H1 (cell line): Measurements from ENCODE around the gene CYB561. TPM values are rescaled to one million over a fixed set of nuclear protein-coding genes. Genes with fewer than 3 reads are reported as not detected.

Experiments used
- CTCF ChIA-PET: fragments of 300-600 bp; sonication (Branson Sonifier 250); formaldehyde crosslinking; loops from one replicate; lab custom pipeline; 2021; ENCODE audit not compliant: partially characterized antibody; lab: Charles Lee
- POLR2A ChIA-PET: fragments of 300-600 bp; sonication (Branson Sonifier 250); formaldehyde crosslinking; loops from one replicate; lab custom pipeline; 2021; ENCODE audit warnings: inconsistent platforms; ENCODE audit not compliant: partially characterized antibody; lab: Charles Lee
- DNase-seq, 2 experiments: peaks; one replicate each; pipeline versions ENCODE4 v3.0.0 to v3.0.0-alpha.2; 2010 to 2022; ENCODE audit warnings: low spot score in 2 of 2, low read depth in 1 of 2, mixed read lengths in 1 of 2
- FAIRE-seq: peaks from 2 replicates; lab custom pipeline; 2011; peaks lifted over from hg19 to GRCh38; lab: Jason Lieb, UNC
- H2AFZ ChIP-seq: 2 replicates; pipeline ENCODE4 v1.8.1; 2012; ENCODE audit warnings: low read length, inconsistent platforms
- H2AK5ac ChIP-seq: 2 replicates; pipeline ENCODE4 v1.6.1; 2013; ENCODE audit warnings: low read depth, low read length
- H2BK120ac ChIP-seq: replicated peaks from 2 replicates; pipeline ENCODE3; 2013; ENCODE audit warnings: low read depth, low read length, inconsistent platforms
- H2BK12ac ChIP-seq: 2 replicates; pipeline ENCODE4 v1.6.1; 2013; ENCODE audit warnings: low read depth, low read length
- H2BK15ac ChIP-seq: 2 replicates; pipeline ENCODE4 v1.6.1; 2013; ENCODE audit warnings: low read length
- H2BK20ac ChIP-seq: 2 replicates; pipeline ENCODE4 v1.6.1; 2013; ENCODE audit warnings: low read length
- H2BK5ac ChIP-seq: 2 replicates; pipeline ENCODE4 v1.6.1; 2013; ENCODE audit warnings: low read depth, low read length
- H3K14ac ChIP-seq: 2 replicates; pipeline ENCODE4 v1.6.1; 2013; ENCODE audit warnings: inconsistent platforms; ENCODE audit not compliant: insufficient read length
- H3K18ac ChIP-seq: 2 replicates; pipeline ENCODE4 v1.6.1; 2013; ENCODE audit warnings: low read length; ENCODE audit errors: extremely low read depth
- H3K23ac ChIP-seq: 2 replicates; pipeline ENCODE4 v1.6.1; 2013; ENCODE audit warnings: inconsistent platforms; ENCODE audit not compliant: insufficient read length
- H3K23me2 ChIP-seq: 2 replicates; pipeline ENCODE4 v1.6.1; 2013; ENCODE audit warnings: low read depth, low read length
- H3K27ac ChIP-seq: 2 replicates; pipeline ENCODE4 v1.6.1; 2011; ENCODE audit warnings: low read depth, low read length, inconsistent platforms
- H3K27me3 ChIP-seq, 4 experiments: replicated peaks in 1 of 4; 1 replicate in 1 of 4; 2 replicates in 3 of 4; pipeline versions ENCODE4 v1.6.1 to v1.8.1; 2011 to 2013; ENCODE audit warnings: low read length in 3 of 4, mild to moderate bottlenecking in 3 of 4, inconsistent platforms in 2 of 4, mixed read lengths in 2 of 4, moderate library complexity in 1 of 4; ENCODE audit not compliant: control insufficient read depth in 3 of 4, insufficient read depth in 3 of 4; ENCODE audit errors: extremely low read depth in 1 of 4
- H3K36me3 ChIP-seq, 4 experiments: 2 replicates each; pipeline versions ENCODE4 v1.6.1 to v1.8.1; 2011 to 2013; ENCODE audit warnings: mild to moderate bottlenecking in 4 of 4, low read length in 3 of 4, moderate library complexity in 2 of 4, control low read depth in 1 of 4, inconsistent platforms in 1 of 4; ENCODE audit not compliant: insufficient read depth in 4 of 4, control insufficient read depth in 2 of 4
- H3K4ac ChIP-seq: replicated peaks from 2 replicates; pipeline ENCODE3; 2013; ENCODE audit warnings: low read length, low read depth, mixed read lengths, inconsistent platforms; ENCODE audit not compliant: insufficient read length
- H3K4me1 ChIP-seq, 4 experiments: replicated peaks in 1 of 4; 1 replicate in 1 of 4; 2 replicates in 3 of 4; pipeline versions ENCODE4 v1.6.1 to v1.8.1; 2011 to 2013; ENCODE audit warnings: low read length in 3 of 4, inconsistent platforms in 2 of 4, mixed read lengths in 1 of 4; ENCODE audit not compliant: insufficient read depth in 4 of 4, control insufficient read depth in 3 of 4
- H3K4me2 ChIP-seq, 2 experiments: 2 replicates each; pipeline versions ENCODE4 v1.6.1 to v1.8.1; 2011 to 2013; ENCODE audit warnings: low read depth in 2 of 2, low read length in 2 of 2, control low read depth in 1 of 2, inconsistent platforms in 1 of 2, mild to moderate bottlenecking in 1 of 2; ENCODE audit not compliant: insufficient read depth in 1 of 2
- H3K4me3 ChIP-seq, 4 experiments: fragments of 200-600, 300-600 bp in 1 of 4; sonication (generic), shearing (Covaris generic), sonication (Bioruptor Twin) in 1 of 4; 2 replicates each; pipeline versions ENCODE4 v1.5.1 to v1.8.1; 2011 to 2016; ENCODE audit warnings: low read length in 4 of 4, low read depth in 3 of 4, control low read depth in 2 of 4, inconsistent platforms in 2 of 4, mild to moderate bottlenecking in 2 of 4, mixed read lengths in 1 of 4, moderate library complexity in 1 of 4; ENCODE audit not compliant: insufficient read depth in 2 of 4; ENCODE audit errors: extremely low read depth in 1 of 4
- H3K56ac ChIP-seq: replicated peaks from 2 replicates; pipeline ENCODE3; 2013; ENCODE audit warnings: low read depth, mild to moderate bottlenecking, mixed read lengths, low read length, inconsistent platforms; ENCODE audit not compliant: insufficient read length
- H3K79me1 ChIP-seq: 2 replicates; pipeline ENCODE4 v1.6.1; 2013; ENCODE audit warnings: low read depth, low read length, control low read depth
- H3K79me2 ChIP-seq, 2 experiments: 2 replicates each; pipeline versions ENCODE4 v1.6.1 to v1.8.1; 2012 to 2013; ENCODE audit warnings: low read length in 2 of 2, mild to moderate bottlenecking in 2 of 2, inconsistent platforms in 1 of 2; ENCODE audit not compliant: insufficient read depth in 2 of 2, control insufficient read depth in 1 of 2
- H3K9ac ChIP-seq, 4 experiments: replicated peaks in 1 of 4; 1 replicate in 1 of 4; 2 replicates in 3 of 4; pipeline versions ENCODE4 v1.6.1 to v1.8.1; 2011 to 2013; ENCODE audit warnings: low read depth in 3 of 4, low read length in 3 of 4, control low read depth in 2 of 4, mild to moderate bottlenecking in 2 of 4, moderate library complexity in 2 of 4, inconsistent platforms in 1 of 4; ENCODE audit errors: extremely low read depth in 1 of 4
- H3K9me3 ChIP-seq, 2 experiments: 2 replicates each; pipeline versions ENCODE4 v1.6.1 to v1.8.1; 2012 to 2013; ENCODE audit warnings: mild to moderate bottlenecking in 2 of 2, moderate library complexity in 2 of 2, control low read depth in 1 of 2, inconsistent platforms in 1 of 2, low read depth in 1 of 2, low read length in 1 of 2, mixed read lengths in 1 of 2; ENCODE audit not compliant: insufficient read depth in 2 of 2
- H4K20me1 ChIP-seq, 2 experiments: replicated peaks in 1 of 2; 2 replicates each; pipeline versions ENCODE3 to v1.8.1; 2011 to 2013; ENCODE audit warnings: inconsistent platforms in 2 of 2, low read length in 2 of 2, mild to moderate bottlenecking in 1 of 2; ENCODE audit not compliant: insufficient read depth in 2 of 2, control insufficient read depth in 1 of 2
- H4K5ac ChIP-seq: 2 replicates; pipeline ENCODE4 v1.6.1; 2013; ENCODE audit warnings: low read length, low read depth, mixed read lengths, inconsistent platforms; ENCODE audit not compliant: insufficient read length
- H4K8ac ChIP-seq: 2 replicates; pipeline ENCODE4 v1.8.0; 2013; ENCODE audit warnings: mild to moderate bottlenecking, moderate library complexity, low read length, inconsistent platforms; ENCODE audit not compliant: insufficient read depth; ENCODE audit errors: extremely low read depth
- H4K91ac ChIP-seq: replicated peaks from 2 replicates; pipeline ENCODE3; 2013; ENCODE audit warnings: low read length, mixed read lengths, inconsistent platforms; ENCODE audit not compliant: insufficient read length
- KDM4A ChIP-seq: IDR thresholded peaks from one replicate; pipeline ENCODE4 v1.7.1; 2012; ENCODE audit warnings: low read depth, mild to moderate bottlenecking, moderate library complexity, low read length, inconsistent platforms; ENCODE audit not compliant: severe bottlenecking
- PHF8 ChIP-seq: fragments of 200-600 bp; sonication (generic); conservative IDR thresholded peaks from 2 replicates; pipeline ENCODE4 v1.7.1; 2012; ENCODE audit warnings: low read depth, mild to moderate bottlenecking, inconsistent platforms, low read length, moderate library complexity
- WGBS, 2 experiments: shearing (Covaris generic) in 1 of 2; methylation state at CpG; one replicate each; pipeline versions ENCODE4 v1.1.6 to v1.1.7; 2013 to 2015; ENCODE audit warnings: low lambda C conversion rate in 2 of 2, mixed read lengths in 2 of 2, inconsistent platforms in 1 of 2, low coverage in 1 of 2, missing lambda C conversion rate in 1 of 2; ENCODE audit not compliant: insufficient replicate concordance in 2 of 2, insufficient coverage in 1 of 2, insufficient read length in 1 of 2; ENCODE audit errors: extremely low coverage in 1 of 2, missing lambda C conversion rate in 1 of 2; 5-methylcytosine and 5-hydroxymethylcytosine counted together
- polyA plus RNA-seq, 7 experiments: library from polyadenylated mRNA; depleted of rRNA in 3 of 7; stranded (reverse) in 5 of 7; unstranded in 2 of 7; fragments of >200 nt in 5 of 7; fragments of 200-250 nt in 2 of 7; gene quantifications; 1 replicate in 5 of 7; 2 replicates in 1 of 7; 4 replicates in 1 of 7; pipeline versions ENCODE4 v1.2.1 to v1.2.3, GENCODE V29; 2011 to 2013; ENCODE audit warnings: missing spikeins in 2 of 7, mixed read lengths in 2 of 7
- total RNA-seq: library from RNA; stranded (reverse); fragmentation: NEBNext Ultra II Directional; extraction: Animal tissue kit (Norgen Biotek cat#: 25700); gene quantifications from 2 replicates; pipeline ENCODE4 v1.2.1, GENCODE V29; 2021
- TF ChIP-seq, protein P1 (sequence below): IDR thresholded peaks from 2 replicates; pipeline ENCODE4 v1.6.1; 2011; ENCODE audit warnings: low read length, improper control_type of control experiment

Gene CYB561
- total and polyA plus RNA-seq, 2 of the 8 experiments (the other 6 are each of a cell fraction or from before 2014, with no cell fraction given): 19.7 to 23.4 TPM

DNA sequence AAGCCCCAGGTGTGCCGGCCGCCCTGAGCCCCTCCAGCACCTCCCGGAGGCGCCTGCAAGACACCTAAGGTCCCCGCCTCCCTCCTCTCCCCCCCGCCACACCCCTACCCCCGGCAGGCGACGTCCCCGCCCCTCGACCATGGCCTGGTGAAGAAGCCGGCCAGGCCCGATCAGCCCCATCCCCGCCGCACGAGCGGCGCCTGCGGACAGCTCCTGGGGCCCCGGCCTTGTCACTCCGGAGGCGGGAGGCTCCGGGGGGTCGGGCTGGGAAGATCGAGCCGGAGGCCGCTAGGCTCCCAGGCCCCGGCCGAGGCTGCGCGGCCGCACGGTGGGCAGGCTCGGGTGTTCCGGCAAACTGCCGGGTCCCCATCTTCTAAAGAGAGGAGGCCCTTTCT is 30.4 kb upstream of the CYB561 start:
- Histone ChIP-seq H4K91ac (no peak overlapping the region), H3K27ac (no peak overlapping the region), H2BK5ac (0 out of 2 replicates have a peak overlapping the region, but pooled peaks have one; percentile 48), H2AFZ (no peak overlapping the region), H3K27me3 (peaks cover 0 to 27% (median 18%) of the 10 kb centered on the region in 4 experiments; a peak in 5 of 7 replicates), H3K79me2 (no peaks in the 10 kb centered on the region), H3K18ac (no peak overlapping the region; the same call in 1 of the 2 replicates), H2BK20ac (no peak overlapping the region), H3K9ac (no peak overlapping the region), H3K9me3 (no peaks in the 10 kb centered on the region), H3K14ac (no peak overlapping the region), H3K56ac (no peak overlapping the region), H2BK120ac (no peak overlapping the region), H3K4me2 (peak overlapping the region; percentile 95), H2BK15ac (no peak overlapping the region), H3K23me2 (peaks cover 11% of the 10 kb centered on the region), H4K5ac (no peak overlapping the region), H2AK5ac (no peak overlapping the region), H3K23ac (no peak overlapping the region), H3K4me1 (peaks cover 0 to 22% (median 17%) of the 10 kb centered on the region in 4 experiments; a peak in 6 of 7 replicates), H3K4ac (no peak overlapping the region), H3K79me1 (no peaks in the 10 kb centered on the region), H3K4me3 (peak overlapping the region; percentile 56 to 82 (median 59)), H4K20me1 (no peaks in the 10 kb centered on the region), H2BK12ac (no peak overlapping the region), H4K8ac (no peak overlapping the region; the same call in 1 of the 2 replicates), H3K36me3 (no peaks in the 10 kb centered on the region)
- TF ChIP-seq, protein P1, sequence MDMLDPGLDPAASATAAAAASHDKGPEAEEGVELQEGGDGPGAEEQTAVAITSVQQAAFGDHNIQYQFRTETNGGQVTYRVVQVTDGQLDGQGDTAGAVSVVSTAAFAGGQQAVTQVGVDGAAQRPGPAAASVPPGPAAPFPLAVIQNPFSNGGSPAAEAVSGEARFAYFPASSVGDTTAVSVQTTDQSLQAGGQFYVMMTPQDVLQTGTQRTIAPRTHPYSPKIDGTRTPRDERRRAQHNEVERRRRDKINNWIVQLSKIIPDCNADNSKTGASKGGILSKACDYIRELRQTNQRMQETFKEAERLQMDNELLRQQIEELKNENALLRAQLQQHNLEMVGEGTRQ: no peak
- TF ChIP-seq KDM4A: peak; percentile 75
- TF ChIP-seq PHF8: 0 out of 2 replicates have a peak, but pooled peaks have one; percentile 21
- DNase-seq (peak in 1 of 2 experiments; percentile 77), FAIRE-seq (no peak)
- WGBS, 2 experiments: 3% methylated on average over 13 of the region's 36 CpGs; no CpG with 5 or more reads in 1 of the 2 experiments
- POLR2A ChIA-PET: interaction anchor here (1.0 to 4.4 kb wide), 7 partner anchors 13 to 222 kb away, joined by 3 to 24 read pairs (median 3); partner anchors contain the start of gene CYB561
- CTCF ChIA-PET: interaction anchor here (0.8 to 27.9 kb wide), 3 partner anchors 13 to 152 kb away, joined by 4 to 758 read pairs (median 66); partner anchors contain the start of gene CYB561
